OCI-LY1 (cell line): ENCODE data around the gene ITIH3.

Experiments used
- CTCF ChIP-seq: fragments of 200-600 bp; sonication (generic), shearing (Covaris generic); IDR thresholded peaks from 2 replicates; pipeline ENCODE4 v1.5.1; 2017; ENCODE audit warnings: mild to moderate bottlenecking, antibody characterized with exemption, low read length, moderate library complexity, mixed read lengths
- EZH2 ChIP-seq: fragments of 200-600 bp; sonication (generic), shearing (Covaris generic); IDR thresholded peaks from 2 replicates; pipeline ENCODE4 v1.8.0; 2017; ENCODE audit warnings: borderline replicate concordance, mixed run types, mild to moderate bottlenecking, antibody characterized with exemption, low read length, moderate library complexity, mixed read lengths

DNA sequence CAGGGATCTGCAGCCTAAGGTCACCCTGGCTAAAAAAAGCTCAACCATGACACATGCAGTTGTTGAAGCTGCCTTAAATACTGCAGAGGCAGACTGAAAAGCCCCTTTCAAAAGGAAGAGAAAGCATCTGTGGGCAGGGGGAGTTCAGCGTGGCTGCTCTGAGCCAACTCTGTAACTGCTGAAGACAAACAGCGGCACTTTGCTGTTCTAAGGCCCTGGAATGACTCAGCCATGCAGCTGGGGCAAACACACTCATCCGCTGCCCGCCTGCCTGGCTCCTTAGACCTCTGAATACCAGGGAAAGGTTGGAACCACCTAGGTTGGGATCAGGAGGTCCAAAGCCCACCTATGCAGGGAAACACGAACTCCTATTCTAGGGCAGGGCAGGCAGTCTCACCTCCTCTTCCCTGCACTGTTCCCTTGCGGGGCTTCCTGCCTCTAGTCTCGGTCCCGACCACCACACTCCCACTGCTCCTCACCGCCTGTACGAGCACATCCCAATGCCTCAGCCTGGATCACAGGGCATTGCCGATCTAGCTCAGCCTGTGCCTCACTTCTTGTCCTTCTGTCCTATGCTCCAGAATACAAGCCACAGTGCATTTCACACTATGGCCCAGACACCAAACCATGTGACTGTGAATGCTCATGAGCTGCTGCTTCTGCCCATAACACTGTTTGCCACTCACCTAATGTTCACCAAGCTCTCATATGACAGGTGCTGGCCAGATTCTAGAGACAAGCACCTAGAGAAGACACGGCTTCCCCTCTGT is 46.8 kb downstream of the ITIH3 start:
- TF ChIP-seq CTCF (no peak), EZH2 (no peak)
